ENCODE data around the gene SRR.

Gene SRR

GRCh38 chr17:2373179-2373578 is 69.4 kb downstream of the SRR start:
- DNase-seq: no peak
